ENCODE results near the gene TMEM181.
A peak's percentile ranks its signal among the peaks of the same experiment; 100 is the strongest.

TMEM181 gene

GRCh38 chr6:158642097-158642601 lies 82.3 kb downstream of the TMEM181 start:
- DNase-seq (ENCODE audit: low read depth): peak; percentile 91
- H3K4me3 ChIP-seq (ENCODE audit: low read length): peak overlapping the region; percentile 4
- TF ChIP-seq CTCF (IDR thresholded peaks at IDR 0.05; ENCODE audit: insufficient read depth, low read depth, low read length, missing control alignments): no peak

- peak overlapping the region; percentile 88 for H3K4me3 ChIP-seq (ENCODE audit: low read length)
- TF ChIP-seq CTCF (IDR thresholded peaks at IDR 0.05; ENCODE audit: insufficient read depth, low read depth, low read length, missing control alignments): no peak
- no peak for DNase-seq (ENCODE audit: low read depth)
Observed at GRCh38 chr6:158643836-158644230, 83.9 kb downstream of the TMEM181 start.

- TF ChIP-seq CTCF (IDR thresholded peaks at IDR 0.05; ENCODE audit: insufficient read depth, low read depth, low read length, missing control alignments): no peak
- DNase-seq (ENCODE audit: low read depth): peak; percentile 87
Observed at GRCh38 chr6:158644231-158645063, 84.6 kb downstream of the TMEM181 start, which contains the start of gene DYNLT1. DYNLT1 (minus strand) TSS chr6:158644743; CDS start chr6:158644708, 35 bp downstream.

GRCh38 chr6:158645064-158646022 lies 85.5 kb downstream of the TMEM181 start:
- TF ChIP-seq CTCF (IDR thresholded peaks at IDR 0.05; ENCODE audit: insufficient read depth, low read depth, low read length, missing control alignments): no peak
- DNase-seq (ENCODE audit: low read depth): no peak
- H3K4me3 ChIP-seq (ENCODE audit: low read length): peak overlapping the region; percentile 88

More at GRCh38 chr6:158644231-158645063, 84.6 kb downstream of the TMEM181 start, which contains the start of gene DYNLT1:
- H3K4me3 ChIP-seq (ENCODE audit: low read length): peak within 1 kb of the TSS; percentile 88

GRCh38 chr6:158646023-158646910 lies 86.4 kb downstream of the TMEM181 start:
- no peak overlapping the region for H3K4me3 ChIP-seq (ENCODE audit: low read length)
- peak; percentile 91 for DNase-seq (ENCODE audit: low read depth)
- no peak for TF ChIP-seq CTCF (IDR thresholded peaks at IDR 0.05; ENCODE audit: insufficient read depth, low read depth, low read length, missing control alignments)

- DNase-seq (ENCODE audit: low read depth): no peak
- TF ChIP-seq CTCF (IDR thresholded peaks at IDR 0.05; ENCODE audit: insufficient read depth, low read depth, low read length, missing control alignments): no peak
- no peak overlapping the region for H3K4me3 ChIP-seq (ENCODE audit: low read length)
Observed at GRCh38 chr6:158647501-158647900, 87.6 kb downstream of the TMEM181 start.

Data from epithelial cell of esophagus (primary cell).